Stomach (tissue), 4 donors: Measurements from ENCODE around the gene TAAR9.

Experiments used
- POLR2A ChIP-seq, 4 donors: fragments of 450-650 bp; IDR thresholded peaks; one replicate each; pipeline ENCODE4 v1.6.1; 2016; ENCODE audit warnings: antibody characterized with exemption in 4 of 4, control low read depth in 2 of 4, mild to moderate bottlenecking in 1 of 4, moderate library complexity in 1 of 4
- POLR2AphosphoS5 ChIP-seq, 3 donors: sonication (generic); formaldehyde crosslinking; IDR thresholded peaks; one replicate each; pipeline ENCODE4 v1.6.1; 2016; ENCODE audit warnings: antibody characterized with exemption in 3 of 3
- TF ChIP-seq, protein P1 (sequence below), 7 experiments: fragments of 450-650 bp in 4 of 7; fragments of 200-600 bp in 3 of 7; sonication (generic) in 3 of 7; IDR thresholded peaks; one replicate each; pipeline ENCODE4 v1.5.1; 2016 to 2019; ENCODE audit warnings: antibody characterized with exemption in 7 of 7, control low read depth in 2 of 7, mild to moderate bottlenecking in 1 of 7

DNA sequence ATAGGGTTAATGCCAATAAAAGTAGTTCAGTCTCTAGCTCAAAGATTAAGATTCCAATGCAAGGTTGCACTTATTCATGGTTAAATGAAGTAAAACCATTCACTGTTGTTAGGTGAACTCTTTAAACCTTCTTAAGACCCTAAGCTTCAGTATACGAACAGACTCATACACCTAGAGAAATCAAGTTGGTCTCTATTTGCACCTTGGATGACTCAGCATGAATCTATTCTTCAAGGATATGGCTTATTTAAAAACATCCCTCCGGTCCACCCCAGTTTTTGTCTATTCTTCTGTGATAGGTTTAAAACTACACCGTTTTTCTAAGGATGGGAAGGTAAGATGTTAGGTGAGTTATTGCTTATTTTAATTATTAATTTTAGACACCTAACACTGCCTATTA, 932 bp upstream of the TAAR9 start:
- TF ChIP-seq POLR2AphosphoS5 (IDR thresholded peaks at IDR 0.05) (no peak), POLR2A (IDR thresholded peaks at IDR 0.05) (no peak)
- TF ChIP-seq, protein P1, sequence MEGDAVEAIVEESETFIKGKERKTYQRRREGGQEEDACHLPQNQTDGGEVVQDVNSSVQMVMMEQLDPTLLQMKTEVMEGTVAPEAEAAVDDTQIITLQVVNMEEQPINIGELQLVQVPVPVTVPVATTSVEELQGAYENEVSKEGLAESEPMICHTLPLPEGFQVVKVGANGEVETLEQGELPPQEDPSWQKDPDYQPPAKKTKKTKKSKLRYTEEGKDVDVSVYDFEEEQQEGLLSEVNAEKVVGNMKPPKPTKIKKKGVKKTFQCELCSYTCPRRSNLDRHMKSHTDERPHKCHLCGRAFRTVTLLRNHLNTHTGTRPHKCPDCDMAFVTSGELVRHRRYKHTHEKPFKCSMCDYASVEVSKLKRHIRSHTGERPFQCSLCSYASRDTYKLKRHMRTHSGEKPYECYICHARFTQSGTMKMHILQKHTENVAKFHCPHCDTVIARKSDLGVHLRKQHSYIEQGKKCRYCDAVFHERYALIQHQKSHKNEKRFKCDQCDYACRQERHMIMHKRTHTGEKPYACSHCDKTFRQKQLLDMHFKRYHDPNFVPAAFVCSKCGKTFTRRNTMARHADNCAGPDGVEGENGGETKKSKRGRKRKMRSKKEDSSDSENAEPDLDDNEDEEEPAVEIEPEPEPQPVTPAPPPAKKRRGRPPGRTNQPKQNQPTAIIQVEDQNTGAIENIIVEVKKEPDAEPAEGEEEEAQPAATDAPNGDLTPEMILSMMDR (IDR thresholded peaks at IDR 0.05): no peak
